ENCODE results near the gene TCN1. TPM values are rescaled to one million over a fixed set of nuclear protein-coding genes. Genes with fewer than 3 reads are reported as not detected.

TCN1 gene
- total and polyA plus RNA-seq, 2 experiments from 2014 or later = not detected

DNA sequence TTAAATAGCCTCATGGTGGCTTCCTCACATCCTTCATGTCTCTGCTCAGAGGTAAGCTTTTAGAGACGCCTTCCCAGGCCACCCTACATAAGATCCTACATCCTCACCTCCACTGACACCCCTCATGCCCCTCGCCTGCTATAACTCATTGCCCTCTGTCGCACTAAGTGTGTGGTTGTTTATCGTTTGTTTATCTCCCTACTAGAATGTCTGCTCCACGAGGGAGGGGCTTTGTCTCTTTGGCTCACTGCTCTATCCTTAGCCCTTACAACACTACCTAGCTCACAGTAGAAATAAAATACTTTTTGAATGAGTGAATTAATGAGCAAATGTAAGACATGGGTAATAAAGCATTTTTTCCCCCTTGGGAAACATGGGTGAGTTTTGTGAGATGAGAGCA lies 19.7 kb downstream of the TCN1 start:
- Histone ChIP-seq H3K36me3 (no peaks in the 10 kb centered on the region), H3K4me1 (ENCODE audit: low read depth) (peaks cover 2% of the 10 kb centered on the region), H3K4me3 (no peak overlapping the region), H3K9me3 (ENCODE audit: low read depth) (no peaks in the 10 kb centered on the region), H3K27ac (no peak overlapping the region), H3K27me3 (no peaks in the 10 kb centered on the region)
- TF ChIP-seq, protein P1, sequence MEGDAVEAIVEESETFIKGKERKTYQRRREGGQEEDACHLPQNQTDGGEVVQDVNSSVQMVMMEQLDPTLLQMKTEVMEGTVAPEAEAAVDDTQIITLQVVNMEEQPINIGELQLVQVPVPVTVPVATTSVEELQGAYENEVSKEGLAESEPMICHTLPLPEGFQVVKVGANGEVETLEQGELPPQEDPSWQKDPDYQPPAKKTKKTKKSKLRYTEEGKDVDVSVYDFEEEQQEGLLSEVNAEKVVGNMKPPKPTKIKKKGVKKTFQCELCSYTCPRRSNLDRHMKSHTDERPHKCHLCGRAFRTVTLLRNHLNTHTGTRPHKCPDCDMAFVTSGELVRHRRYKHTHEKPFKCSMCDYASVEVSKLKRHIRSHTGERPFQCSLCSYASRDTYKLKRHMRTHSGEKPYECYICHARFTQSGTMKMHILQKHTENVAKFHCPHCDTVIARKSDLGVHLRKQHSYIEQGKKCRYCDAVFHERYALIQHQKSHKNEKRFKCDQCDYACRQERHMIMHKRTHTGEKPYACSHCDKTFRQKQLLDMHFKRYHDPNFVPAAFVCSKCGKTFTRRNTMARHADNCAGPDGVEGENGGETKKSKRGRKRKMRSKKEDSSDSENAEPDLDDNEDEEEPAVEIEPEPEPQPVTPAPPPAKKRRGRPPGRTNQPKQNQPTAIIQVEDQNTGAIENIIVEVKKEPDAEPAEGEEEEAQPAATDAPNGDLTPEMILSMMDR (IDR thresholded peaks at IDR 0.05; ENCODE audit: low read depth, low read length) = no peak
- DNase-seq (ENCODE audit: low read depth in 1 of 2, low spot score in 1 of 2) = no peak

DNA sequence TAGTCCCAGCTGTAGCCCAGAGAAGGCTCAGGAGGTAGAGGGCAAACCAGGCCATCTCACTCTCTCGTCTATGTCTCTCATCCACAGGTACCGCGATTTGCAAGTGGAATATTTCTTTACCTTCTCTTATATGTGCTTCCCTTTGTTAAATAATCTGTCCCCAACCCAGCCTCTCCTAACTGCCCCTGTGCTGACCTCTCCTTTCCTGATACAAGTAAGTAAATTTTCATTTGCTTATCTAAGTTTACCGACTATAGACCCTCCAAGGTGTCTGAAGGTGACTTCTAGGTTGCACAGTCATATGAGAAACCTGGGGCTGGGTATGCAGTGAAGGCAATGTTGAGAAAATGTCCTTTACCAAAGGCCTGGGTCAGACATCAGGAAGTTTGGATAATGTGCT lies 20.9 kb downstream of the TCN1 start, which contains the start of gene CBLIF:
CBLIF (minus strand) TSS at position 101 of the 400 bp plus-strand sequence; CDS start at position 55, 46 bp downstream.
- H3K27ac ChIP-seq = no peak within 1 kb of the TSS
- H3K9me3 ChIP-seq (ENCODE audit: low read depth) = no peaks in the 10 kb centered on the region
- peaks cover 2% of the 10 kb centered on the region for H3K4me1 ChIP-seq (ENCODE audit: low read depth)
- H3K27me3 ChIP-seq = no peaks in the 10 kb centered on the region
- TF ChIP-seq, protein P1 (IDR thresholded peaks at IDR 0.05; ENCODE audit: low read depth, low read length) = no peak
- no peaks in the 10 kb centered on the region for H3K36me3 ChIP-seq
- no peak for DNase-seq (ENCODE audit: low read depth in 1 of 2, low spot score in 1 of 2)
- no peak within 1 kb of the TSS for H3K4me3 ChIP-seq

DNA sequence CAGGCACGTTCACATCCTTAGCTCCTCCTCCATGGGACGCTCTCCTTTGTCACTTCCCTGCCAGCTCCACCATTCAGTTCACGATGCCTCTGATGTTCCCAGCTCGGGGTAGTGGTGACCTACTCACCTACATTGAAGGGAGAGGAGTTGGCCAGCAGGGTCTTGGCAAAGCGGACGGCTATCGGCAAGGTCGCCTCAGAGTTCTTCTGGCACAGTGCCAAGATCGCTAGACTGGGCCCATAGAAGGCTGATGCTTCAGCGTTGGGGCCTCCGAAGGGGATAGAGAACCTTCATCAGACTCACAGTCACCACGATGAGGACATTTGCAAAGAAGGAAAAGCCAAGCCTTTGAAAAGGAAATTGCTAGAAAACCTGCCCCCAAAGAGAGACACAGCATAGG lies 24.0 kb downstream of the TCN1 start:
- H3K36me3 ChIP-seq = no peaks in the 10 kb centered on the region
- no peaks in the 10 kb centered on the region for H3K9me3 ChIP-seq (ENCODE audit: low read depth)
- H3K4me3 ChIP-seq = no peak overlapping the region
- TF ChIP-seq, protein P1 (IDR thresholded peaks at IDR 0.05; ENCODE audit: low read depth, low read length) = no peak
- H3K4me1 ChIP-seq (ENCODE audit: low read depth) = peaks cover 2% of the 10 kb centered on the region
- no peak overlapping the region for H3K27ac ChIP-seq
- no peaks in the 10 kb centered on the region for H3K27me3 ChIP-seq
- no peak for DNase-seq (ENCODE audit: low read depth in 1 of 2, low spot score in 1 of 2)

DNA sequence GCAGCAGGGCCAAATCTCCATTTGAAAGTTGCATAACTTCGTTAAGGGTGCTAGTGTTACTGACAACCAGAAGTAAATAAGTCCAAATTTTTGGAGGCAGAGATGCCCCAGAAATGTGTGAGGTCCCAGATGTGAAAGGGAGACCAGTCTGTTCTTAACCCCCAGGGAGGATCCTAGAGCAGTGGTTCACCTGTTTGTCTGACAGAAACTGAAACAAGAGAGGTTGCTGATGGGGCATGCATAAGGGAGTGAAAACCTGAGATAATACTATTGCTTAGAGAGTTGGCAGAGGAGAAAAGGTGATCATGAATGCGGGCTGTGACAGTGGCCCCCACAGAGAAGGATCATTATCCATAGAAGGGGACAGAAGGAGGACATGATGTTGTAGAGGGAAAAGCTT lies 24.8 kb downstream of the TCN1 start:
- Histone ChIP-seq H3K4me1 (ENCODE audit: low read depth) (peaks cover 2% of the 10 kb centered on the region), H3K9me3 (ENCODE audit: low read depth) (no peaks in the 10 kb centered on the region), H3K4me3 (no peak overlapping the region), H3K27ac (no peak overlapping the region), H3K27me3 (no peaks in the 10 kb centered on the region), H3K36me3 (no peaks in the 10 kb centered on the region)
- TF ChIP-seq, protein P1 (IDR thresholded peaks at IDR 0.05; ENCODE audit: low read depth, low read length) = no peak
- no peak for DNase-seq (ENCODE audit: low read depth in 1 of 2, low spot score in 1 of 2)

DNA sequence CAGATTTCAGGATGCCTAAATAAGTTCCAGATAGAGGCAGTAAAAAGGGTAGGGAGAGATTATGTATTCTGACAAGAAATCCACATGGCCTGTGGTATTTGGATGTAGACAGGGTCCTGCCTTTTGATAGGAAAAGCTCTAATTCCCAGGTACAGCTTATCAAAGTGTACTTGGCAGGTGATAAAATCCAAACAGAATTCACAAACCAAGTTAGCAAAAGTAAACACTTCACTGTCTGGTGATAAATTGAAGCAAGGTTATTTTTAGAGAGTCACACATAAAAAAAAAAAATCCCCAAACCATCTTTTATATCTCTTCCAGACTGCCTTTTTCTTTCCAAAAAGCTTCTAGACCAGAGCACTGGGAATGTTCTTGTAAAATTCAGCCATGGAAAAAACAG lies 26.7 kb downstream of the TCN1 start:
- TF ChIP-seq, protein P1 (IDR thresholded peaks at IDR 0.05; ENCODE audit: low read depth, low read length) = no peak
- no peak overlapping the region for H3K27ac ChIP-seq
- H3K36me3 ChIP-seq = no peaks in the 10 kb centered on the region
- H3K9me3 ChIP-seq (ENCODE audit: low read depth) = no peaks in the 10 kb centered on the region
- DNase-seq (ENCODE audit: low read depth in 1 of 2, low spot score in 1 of 2) = no peak
- H3K4me1 ChIP-seq (ENCODE audit: low read depth) = no peaks in the 10 kb centered on the region
- H3K27me3 ChIP-seq = no peaks in the 10 kb centered on the region
- H3K4me3 ChIP-seq = no peak overlapping the region

DNA sequence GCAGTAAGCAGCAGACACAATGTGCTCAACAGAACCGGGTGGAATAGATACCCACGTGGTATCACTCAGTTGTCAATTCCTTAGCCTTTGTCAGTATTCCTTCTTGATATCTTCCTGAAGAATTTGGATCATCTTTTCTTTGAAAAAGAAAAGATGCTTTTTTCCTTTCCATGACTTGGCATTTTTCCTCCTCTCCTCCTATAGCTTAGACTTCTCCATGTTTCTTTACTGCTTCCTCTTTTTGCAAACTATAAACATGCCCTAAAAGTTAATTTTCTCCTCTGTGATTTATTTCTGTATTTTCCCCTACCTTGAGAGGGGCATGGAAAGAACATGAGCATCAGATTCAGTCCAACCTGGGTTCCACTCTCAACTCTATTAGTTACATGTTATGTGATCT lies 32.7 kb downstream of the TCN1 start:
- DNase-seq (ENCODE audit: low read depth in 1 of 2, low spot score in 1 of 2) = no peak
- no peaks in the 10 kb centered on the region for H3K4me1 ChIP-seq (ENCODE audit: low read depth)
- TF ChIP-seq, protein P1 (IDR thresholded peaks at IDR 0.05; ENCODE audit: low read depth, low read length) = no peak
- H3K4me3 ChIP-seq = no peak overlapping the region
- no peaks in the 10 kb centered on the region for H3K9me3 ChIP-seq (ENCODE audit: low read depth)
- H3K27me3 ChIP-seq = no peaks in the 10 kb centered on the region
- H3K36me3 ChIP-seq = no peaks in the 10 kb centered on the region
- no peak overlapping the region for H3K27ac ChIP-seq

Measured in cardiac muscle cell (in vitro differentiated cells and primary cell).